Dermis microvascular lymphatic vessel endothelial cell (primary cell): Measurements from ENCODE around the gene XXYLT1. TPM values are rescaled to one million over a fixed set of nuclear protein-coding genes. Genes with fewer than 3 reads are reported as not detected.

Experiments used
- DNase-seq, 2 donors: peaks; one replicate each; pipeline versions ENCODE4 v3.0.0 to v3.0.0-alpha.2; 2010; ENCODE audit warnings: low read depth in 2 of 2
- total RNA-seq: library from RNA; depleted of rRNA; stranded (reverse); fragments of >200 nt; gene quantifications from 2 replicates; pipeline ENCODE4 v1.2.1, GENCODE V29; 2014

XXYLT1 gene
- total RNA-seq, 1 donor from 2014 or later = 19.0 TPM

DNA sequence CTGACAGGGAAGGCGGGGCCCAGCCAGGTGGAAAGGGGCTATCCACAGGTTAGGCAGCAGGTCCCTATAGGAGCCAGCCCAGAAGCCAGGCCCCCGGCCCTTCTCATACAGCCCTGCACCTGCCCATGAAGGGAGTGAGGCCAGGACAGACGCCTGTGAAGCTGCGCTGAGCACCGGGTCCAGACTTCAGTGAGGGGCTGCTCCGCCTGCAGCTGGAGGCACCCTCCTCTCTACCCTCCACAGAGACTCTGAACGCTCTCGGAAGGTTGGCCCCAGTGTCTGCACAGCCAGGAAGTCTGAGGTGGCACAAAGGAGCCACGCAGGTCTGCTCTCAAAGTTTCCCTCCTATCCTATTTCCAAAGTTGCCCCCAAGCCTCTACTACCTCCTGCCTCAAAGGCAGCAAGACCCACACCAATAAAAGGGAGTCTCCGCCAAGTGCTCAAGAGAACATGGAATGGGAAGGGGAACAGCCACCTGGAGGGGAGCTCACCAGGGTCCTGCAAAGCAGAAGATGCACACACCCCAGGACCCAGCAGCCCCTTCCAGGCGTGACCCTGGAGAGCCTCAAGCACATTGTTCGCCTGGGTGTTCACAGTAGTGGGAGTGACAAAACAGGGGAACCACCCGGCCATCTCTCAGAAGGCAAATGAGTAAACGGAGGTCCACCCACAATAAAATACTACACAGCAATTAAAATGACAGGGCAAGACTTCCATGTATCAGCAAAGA lies 19.5 kb downstream of the XXYLT1 start:
- no peak for DNase-seq

DNA sequence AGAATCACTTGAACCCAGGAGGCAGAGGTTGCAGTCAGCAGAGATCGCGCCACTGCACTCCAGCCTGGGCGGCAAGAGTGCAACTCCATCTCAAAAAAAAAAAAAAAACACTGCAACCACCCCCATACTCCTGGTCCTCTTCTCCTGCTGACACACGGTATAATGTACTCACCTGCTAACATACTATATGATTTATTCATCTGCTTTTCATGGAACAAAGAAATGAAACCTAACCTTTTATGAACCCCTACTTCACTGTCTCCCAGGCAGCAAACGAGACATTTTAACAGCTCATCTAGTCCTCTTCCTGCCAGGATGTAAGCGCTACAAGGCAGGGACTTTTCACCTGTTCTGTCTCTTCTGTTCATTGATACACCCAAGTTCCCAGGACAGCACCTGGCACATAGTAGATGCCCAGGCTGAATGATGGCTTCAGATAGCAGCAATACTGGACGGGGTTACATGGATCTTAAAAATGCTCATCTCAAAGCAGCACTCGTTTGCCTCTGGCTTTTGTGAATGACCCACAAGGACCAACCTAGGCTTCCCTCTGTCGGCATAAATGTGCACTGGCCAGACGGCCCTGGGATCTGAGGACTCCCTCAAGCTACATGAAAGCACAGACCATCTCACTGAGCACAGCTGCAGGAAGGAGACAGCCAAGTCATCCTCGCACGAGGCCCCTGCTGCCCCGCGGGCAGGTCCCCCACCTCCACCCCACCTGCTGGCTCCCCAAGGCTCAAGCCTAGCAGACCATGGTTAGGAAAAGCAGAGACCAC lies 20.3 kb downstream of the XXYLT1 start:
- peak; percentile 43 to 71 for DNase-seq

DNA sequence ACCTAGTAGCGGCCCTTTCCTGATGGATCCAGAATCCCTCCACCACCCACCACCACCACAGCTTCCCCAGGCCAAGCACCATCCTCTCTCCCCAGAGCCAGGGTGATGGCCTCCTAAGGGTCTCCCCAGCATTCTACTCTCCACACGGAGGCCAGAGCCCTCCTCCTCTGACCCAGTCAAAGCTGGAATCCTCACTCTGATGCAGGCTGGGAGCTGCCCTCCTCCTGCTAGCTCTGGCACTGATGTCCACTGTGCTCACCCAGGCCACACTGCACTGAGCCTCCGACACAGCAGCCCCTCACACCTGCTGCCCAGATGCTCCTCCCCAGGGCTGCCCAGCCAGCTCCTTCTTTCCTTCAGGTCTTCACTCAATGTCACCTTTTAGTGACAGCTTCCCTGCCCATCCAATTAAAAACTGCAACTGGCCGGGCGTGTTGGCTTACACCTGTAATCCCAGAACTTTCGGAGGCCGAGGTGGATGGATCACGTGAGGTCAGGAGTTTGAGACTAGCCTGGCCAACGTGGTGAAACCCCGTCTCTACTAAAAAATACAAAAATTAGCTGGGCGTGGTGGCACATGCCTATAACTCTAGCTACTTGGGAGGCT lies 21.0 kb downstream of the XXYLT1 start:
- DNase-seq = no peak

DNA sequence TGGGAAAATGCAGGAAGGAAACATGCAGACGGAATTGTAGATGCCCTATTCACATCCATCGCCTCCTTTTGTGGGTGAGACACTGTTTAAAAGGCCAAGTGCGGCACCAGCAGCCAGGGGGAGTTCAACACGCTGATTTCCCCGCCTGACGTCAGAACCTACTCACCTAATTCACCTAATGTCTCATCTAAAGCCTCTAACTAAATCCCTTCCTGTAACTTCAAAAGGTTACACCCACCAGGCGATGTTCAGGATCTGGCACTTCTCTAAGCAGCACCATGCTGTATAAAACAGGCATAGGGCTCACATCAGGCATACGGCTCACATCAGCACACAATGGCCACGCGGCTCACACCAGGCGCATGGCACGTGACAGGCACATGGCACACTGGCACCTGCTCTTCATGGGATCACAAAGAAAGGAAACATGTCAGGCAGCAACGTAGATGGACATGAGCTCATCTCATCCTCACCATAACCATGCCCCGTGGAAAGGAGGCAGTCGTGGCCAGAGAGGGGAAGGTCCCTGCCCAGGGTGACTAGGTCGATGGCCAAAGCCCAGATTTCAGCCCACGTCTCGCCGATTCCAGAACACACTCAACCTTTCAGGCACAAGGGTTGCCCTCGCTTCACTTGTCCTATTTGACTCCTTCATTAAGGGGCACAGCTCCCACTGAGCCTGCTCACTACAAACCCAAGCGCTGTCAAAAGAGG lies 21.7 kb downstream of the XXYLT1 start:
- no peak for DNase-seq

DNA sequence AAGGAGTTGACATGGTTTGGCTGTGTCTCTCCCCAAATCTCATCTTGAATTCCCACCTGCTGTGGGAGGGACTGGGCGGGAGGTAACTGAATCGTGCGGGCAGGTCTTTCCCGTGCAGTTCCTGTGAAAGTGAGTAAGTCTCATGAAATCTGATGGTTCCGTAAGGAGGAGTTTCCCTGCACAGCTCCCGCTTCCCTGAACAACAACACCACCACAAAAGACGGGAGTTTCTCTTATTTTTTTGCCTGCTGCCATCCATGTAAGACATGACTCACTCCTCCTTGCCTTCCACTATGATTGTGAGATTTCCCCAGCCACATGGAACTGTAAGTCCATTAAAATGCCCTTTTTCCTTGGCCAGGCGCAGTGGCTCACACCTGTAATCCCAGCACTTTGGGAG lies 22.7 kb downstream of the XXYLT1 start:
- DNase-seq = peak in 1 of 2 donors; percentile 33

DNA sequence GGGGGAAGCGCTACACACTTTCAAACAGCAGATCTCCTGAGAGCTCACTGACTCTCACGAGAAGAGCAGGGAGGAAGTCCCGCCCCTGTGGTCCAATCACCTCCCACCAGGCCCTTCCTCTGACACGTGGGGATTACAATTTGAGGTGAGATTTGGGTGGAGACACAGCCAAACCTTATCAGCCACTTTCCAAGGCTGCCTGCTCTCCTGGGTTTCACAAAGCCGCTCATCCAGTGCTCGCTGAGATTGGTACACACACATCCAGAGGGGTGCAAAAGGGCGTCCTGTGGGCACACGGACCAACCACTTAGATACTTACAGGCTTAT lies 23.1 kb downstream of the XXYLT1 start:
- no peak for DNase-seq

DNA sequence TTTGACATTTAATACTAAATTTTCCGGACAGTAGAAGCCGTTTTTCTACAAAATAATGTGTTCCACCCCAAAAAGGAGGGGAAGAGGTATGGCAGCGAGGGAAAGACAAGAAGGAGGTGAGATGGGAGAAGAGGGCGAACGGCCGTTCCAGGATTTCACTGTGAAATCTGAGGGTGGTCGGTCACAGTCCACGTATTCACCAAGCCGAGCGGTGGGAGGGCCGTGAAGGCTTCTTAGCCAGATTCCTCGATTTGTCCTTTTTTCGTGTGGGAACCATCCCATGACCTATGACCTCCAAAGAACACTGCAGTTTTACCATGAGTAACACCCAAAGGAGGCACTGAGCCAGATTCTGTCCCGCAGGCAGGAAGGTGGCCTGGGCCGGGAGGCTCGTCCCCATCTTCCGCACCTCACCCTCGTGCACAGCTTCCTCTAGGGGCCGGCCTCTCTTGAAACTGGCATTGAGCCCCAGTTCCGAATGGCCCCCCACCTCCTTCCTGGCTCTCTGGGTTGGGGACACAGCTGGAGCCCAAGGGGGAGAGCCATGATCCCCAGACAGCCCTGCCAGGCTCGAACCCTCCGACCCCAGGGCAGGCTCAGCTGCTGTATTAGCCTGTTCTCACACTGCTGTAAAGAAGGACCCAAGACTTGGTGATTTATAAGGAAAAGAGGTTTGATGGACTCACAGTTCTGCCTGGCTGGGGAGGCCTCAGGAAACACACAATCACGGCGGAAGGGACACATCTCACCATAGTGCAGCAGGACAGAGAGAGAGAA lies 23.7 kb downstream of the XXYLT1 start:
- DNase-seq = no peak

DNA sequence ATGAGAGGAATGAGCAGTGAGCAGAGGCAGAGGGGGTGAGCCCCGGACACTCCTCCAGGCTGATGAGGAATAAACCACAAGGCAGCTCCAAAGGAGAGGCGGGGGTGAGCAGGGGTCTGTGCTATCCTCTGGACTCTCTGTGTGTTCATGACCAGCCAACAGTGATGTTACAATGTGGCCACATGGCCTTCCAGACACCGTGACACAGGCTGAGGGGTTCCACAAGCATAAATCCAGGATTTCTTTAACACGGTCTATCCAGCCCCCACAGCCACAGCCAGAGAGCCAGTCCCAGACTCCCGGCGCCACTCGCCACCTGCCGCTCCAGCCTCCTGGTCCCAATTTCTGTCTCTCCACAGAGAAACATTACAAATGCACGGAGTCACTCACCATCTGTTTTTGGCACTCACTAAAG lies 24.4 kb downstream of the XXYLT1 start:
- no peak for DNase-seq

DNA sequence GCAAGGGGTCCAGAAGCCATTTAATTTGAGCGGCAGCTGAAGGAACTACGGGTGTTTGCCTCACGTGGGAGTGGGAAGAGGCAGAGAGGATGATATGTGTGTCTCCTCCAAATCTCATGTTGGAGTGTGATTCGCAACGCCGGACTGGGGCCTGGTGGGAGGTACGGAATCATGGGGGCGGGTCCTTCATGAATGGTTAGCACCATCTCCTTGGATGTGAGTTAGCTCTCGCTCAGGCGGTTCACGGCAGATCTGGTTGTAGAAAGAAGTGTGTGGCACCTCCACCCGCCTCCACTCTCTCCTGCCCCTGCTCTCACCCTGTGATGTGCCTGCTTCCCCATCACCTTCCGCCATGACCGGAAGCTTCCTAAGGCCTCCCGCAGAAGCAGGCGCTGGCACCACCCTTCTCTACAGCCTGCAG lies 25.4 kb downstream of the XXYLT1 start:
- DNase-seq = no peak

DNA sequence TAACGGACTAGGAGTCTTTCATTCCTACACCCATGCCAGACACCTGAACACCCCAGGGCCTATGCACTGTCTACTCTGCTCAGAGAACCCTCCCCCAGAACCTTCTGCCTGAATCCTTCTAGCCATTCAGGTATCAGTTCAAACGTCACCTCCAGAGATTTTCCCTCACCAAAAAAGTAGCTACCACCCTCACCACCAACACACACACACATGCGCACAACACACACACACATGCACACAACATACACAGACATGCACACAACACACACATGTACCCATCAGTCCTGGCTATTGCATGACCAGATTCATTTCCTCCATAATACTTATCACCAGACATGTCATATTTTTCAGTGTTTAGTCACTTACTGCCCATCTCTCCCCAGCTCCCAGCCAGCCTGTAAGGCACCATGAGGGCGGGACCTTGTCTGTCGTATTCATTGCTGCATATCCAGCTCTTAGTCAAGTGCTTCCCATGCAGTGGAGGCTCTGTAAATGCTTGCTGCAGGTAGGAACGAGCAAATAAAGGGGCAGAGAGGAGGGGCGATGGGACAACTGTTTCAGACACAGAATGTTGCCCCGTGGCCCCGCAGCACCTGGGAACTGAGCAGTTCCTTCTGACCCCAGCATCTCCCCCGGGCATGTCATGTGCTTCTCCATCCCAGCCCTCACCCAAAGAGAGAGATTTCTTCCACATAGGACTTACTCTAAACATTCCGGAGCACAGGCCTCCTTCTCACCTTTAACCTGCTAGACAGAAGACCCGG lies 29.2 kb downstream of the XXYLT1 start:
- DNase-seq = no peak

DNA sequence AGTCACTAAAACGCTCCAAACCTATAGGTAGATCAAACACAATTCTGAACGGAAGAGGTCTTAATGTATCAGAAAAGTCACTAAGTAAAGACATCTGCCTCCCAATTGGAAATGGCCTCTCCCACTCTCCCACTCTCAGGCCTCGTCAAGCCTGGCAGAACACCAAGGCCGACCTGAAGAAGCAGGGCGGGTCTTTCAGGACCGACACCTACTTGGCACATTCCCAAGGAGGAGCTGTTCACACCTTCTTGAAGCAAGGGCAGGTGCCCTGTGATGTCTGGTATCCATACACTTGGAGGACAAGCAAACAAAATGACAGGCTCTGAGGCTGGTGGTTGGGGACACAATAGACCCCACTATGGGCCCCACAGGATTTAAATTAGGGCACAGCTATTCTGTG lies 30.0 kb downstream of the XXYLT1 start:
- no peak for DNase-seq

DNA sequence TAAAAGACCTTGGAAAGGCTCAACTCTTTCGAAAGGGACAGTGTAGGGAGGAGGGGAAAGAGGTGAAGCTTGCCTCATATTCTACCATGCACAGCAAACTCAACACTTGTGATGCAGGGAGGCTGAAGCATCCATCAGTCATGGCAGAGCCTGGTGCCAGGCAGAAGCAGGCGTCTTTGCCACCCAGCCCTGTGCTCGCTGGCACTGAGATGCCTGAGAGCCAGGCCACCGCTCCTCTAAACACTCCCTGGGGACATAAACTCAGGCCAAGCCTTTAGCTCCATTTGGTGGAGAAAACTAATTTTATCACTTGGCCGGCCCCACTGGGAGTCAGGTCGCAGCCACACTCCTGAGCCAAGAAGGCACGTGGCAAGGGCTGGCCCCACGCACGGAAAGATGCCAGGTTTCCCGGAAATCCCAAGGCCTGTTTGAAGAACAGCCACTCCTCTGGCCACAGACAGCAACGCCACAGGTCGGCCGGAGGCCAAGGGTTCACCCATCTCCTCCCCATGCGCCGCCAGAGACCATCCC lies 30.7 kb downstream of the XXYLT1 start:
- DNase-seq = no peak

DNA sequence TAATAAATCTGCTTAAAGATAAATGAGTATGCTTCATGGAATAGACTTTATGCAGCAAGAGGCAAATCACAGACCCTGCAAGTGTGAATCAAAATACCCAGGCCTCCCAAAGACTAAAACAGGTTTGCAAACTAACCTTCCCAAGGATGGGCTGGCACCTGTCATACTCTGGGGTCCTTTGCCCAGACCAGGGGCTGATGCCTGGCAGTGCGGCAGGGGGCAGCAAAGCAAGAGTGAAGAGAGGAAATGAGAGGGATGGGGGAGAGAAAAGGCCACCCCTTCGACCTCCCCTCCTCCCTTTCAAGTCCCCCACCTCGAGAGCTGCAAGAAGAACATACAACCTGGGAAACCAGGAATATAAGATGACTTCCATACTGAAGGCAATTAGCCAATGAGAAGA lies 31.8 kb downstream of the XXYLT1 start:
- DNase-seq = no peak

DNA sequence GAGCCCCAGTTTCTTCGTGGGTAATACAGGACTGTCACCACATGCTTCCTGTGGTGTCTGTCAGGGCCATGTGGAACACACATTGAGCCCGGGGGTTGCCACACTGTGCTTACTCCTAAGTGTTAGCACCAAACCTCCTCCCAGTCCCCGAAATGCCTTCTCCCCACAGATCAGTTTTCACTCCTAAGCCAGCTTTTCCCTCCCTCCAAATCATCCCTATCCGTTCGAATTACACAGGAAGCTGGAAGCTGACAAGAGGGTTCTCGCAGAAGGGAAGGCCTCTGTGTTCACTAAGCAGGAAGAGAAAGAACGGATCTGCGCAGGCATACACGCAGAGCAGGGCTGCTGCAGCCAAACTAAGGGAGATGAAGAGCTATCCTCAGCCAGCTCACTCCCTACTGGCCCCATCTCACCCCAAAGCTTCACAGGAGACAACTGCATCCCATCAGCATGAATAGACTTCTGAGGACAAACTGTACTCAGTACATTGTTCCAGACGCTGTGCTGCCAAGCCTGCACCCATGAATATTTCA lies 32.3 kb downstream of the XXYLT1 start:
- peak in 1 of 2 donors; percentile 53 for DNase-seq

DNA sequence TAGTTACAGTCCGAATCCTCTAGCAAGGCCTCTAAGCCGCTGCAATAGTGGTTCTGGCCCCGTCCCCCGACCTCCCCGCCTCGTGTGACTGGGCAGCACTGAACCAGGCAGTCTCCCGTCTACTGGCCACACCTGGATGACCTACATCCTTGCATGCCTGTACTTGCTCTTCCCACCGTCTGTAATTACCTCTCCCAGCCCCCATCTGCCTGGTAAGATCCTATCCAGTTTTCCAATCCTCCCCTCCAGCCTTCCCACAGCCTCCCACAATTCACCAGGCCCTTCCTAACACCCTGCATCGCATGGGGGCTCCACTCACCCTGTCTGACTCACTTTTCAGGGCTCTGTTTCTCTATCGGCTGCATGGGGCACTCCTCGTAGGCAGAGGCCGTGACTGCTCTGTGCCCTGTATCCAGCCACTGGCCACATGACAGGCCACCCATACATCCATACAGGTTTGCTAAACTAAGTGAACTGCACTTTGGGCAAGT lies 32.8 kb downstream of the XXYLT1 start:
- no peak for DNase-seq

DNA sequence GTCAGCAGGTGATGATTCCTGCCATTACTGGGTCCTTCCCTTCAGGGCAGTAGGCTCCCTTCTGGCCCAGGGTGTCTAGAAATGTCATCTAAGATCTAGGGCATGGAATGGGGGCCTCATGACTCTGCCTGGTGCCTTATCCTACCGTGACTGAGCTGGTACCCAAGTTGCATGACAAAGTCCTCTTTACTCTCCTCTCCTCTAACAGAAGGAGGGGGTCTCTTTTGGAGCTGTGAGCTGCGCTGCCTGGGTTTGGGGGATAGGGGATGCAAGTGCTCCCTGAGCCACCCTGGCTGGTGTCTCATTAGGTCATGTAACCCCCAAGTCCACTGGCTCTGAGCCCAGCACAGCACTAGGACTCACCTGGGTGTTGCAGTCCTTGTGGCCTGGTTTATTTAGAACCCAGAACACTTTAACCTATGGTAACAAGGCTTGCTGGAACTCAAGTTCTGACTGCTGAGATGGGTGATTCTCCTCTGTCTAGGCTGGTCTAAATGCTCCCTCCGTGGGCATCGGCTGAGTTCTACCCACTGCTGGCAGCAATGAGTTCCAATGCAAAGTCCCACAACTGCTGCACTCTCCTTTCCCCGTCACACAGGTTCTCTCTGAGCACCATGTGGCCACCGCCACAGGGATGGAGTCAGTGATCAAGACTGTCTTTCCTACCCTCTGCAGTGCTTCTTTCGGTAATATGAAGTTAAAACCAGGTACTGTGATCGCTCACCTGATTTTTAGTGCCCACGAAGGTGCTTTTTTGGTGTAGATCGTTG lies 34.0 kb downstream of the XXYLT1 start:
- no peak for DNase-seq

DNA sequence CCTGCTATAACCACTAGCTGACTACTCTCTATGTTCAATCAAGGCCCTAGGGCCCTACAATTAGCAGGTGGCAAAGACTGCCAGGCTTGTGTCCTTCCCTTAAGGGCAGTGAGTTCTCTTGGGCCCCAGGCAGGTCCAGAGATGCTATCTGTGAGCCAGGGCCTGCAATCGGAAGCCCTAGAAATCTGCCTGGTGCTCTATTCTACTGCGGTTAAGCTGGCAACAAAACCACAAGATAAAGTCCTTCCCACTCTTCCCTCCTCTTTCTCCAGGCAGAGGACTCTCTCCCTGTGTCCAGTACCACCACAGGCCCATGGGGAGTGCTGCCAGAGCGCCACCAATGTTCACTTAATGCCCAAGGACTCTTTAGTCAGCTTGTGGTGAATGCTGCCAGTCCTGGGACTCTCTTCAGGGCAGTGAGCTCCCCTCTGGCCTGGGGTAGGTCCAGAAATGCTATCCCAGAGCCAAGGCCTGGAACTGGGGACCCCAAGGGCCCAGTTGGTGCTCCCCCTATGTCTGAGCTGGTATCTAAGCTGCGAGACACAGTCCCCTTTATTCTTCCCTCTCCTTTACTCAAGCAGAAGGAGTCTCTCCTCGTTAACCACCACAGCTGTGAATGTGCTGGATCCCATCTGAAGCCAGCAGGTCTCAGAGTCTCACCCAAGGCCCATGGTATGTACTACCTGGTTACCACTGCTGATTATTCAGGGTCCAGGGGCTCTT lies 34.7 kb downstream of the XXYLT1 start:
- no peak for DNase-seq

DNA sequence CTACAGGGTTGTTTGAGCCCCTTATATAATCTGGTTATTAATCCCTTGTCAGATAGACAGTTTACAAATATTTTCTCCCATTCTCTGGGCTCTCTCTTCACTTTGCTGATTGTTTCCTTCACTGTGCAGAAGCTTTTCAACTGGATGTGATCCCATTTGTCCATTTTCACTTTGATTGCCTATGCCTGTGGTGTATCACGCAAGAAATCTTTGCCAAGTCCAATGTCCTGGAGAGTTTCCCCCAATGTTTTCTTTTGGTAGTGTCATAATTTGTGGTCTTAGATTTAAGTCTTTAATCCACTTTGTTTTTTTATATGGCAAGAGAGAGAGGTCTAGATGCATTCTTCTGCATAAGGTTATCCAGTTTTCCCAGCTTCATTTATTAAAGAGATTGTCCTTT lies 40.7 kb downstream of the XXYLT1 start:
- DNase-seq = no peak
